Measurements from ENCODE around the gene WT1.
"Not testable (repeated sequence)": the region's sequence is repeated elsewhere in the genome, so short reads cannot be mapped to it uniquely, and the experiment has no call there.

WT1 gene

GRCh38 chr11:32435511-32435941 lies at the start of gene WT1:
Gene WT1, minus strand, starts transcription at chr11:32435539.
- DNase-seq = no peak

GRCh38 chr11:32479291-32479690 lies 44.0 kb upstream of the WT1 start:
- no peak for DNase-seq

- DNase-seq = no peak
Observed at GRCh38 chr11:32478277-32478731, 43.0 kb upstream of the WT1 start.

- no peak for DNase-seq
Observed at GRCh38 chr11:32473282-32473909, 38.1 kb upstream of the WT1 start.

GRCh38 chr11:32472226-32472625 lies 36.9 kb upstream of the WT1 start:
- DNase-seq = no peak

- DNase-seq = not testable (repeated sequence)
Observed at GRCh38 chr11:32471544-32471943, 36.2 kb upstream of the WT1 start.

- DNase-seq = no peak
Observed at GRCh38 chr11:32469791-32470190, 34.5 kb upstream of the WT1 start.

GRCh38 chr11:32466279-32466915 lies 31.1 kb upstream of the WT1 start:
- DNase-seq = no peak

GRCh38 chr11:32464078-32464477 lies 28.7 kb upstream of the WT1 start:
- no peak for DNase-seq

- no peak for DNase-seq
Observed at GRCh38 chr11:32462011-32462690, 26.8 kb upstream of the WT1 start.

- no peak for DNase-seq
Observed at GRCh38 chr11:32456864-32457263, 21.5 kb upstream of the WT1 start.

GRCh38 chr11:32454993-32455392 lies 19.7 kb upstream of the WT1 start:
- no peak for DNase-seq

GRCh38 chr11:32451808-32452207 lies 16.5 kb upstream of the WT1 start:
- no peak for DNase-seq

GRCh38 chr11:32450372-32450771 lies 15.0 kb upstream of the WT1 start:
- no peak for DNase-seq

- DNase-seq = no peak
Observed at GRCh38 chr11:32448232-32448631, 12.9 kb upstream of the WT1 start.

GRCh38 chr11:32447252-32447651 lies 11.9 kb upstream of the WT1 start:
- DNase-seq = no peak

GRCh38 chr11:32446227-32446626 lies 10.9 kb upstream of the WT1 start:
- DNase-seq = no peak

- DNase-seq = no peak
Observed at GRCh38 chr11:32444186-32444585, 8.8 kb upstream of the WT1 start.

GRCh38 chr11:32440916-32441315 lies 5.6 kb upstream of the WT1 start:
- no peak for DNase-seq

- DNase-seq = no peak
Observed at GRCh38 chr11:32440312-32440908, 5.1 kb upstream of the WT1 start.

GRCh38 chr11:32439501-32440210 lies 4.3 kb upstream of the WT1 start:
- DNase-seq = no peak

GRCh38 chr11:32438866-32439489 lies 3.6 kb upstream of the WT1 start:
- DNase-seq = no peak
